Muscle of back (tissue), 11 donors: Measurements from ENCODE around the gene MARK3. TPM values are rescaled to one million over a fixed set of nuclear protein-coding genes. Genes with fewer than 3 reads are reported as not detected.

Source experiments
- DNase-seq, 3 donors: peaks; one replicate each; pipeline versions ENCODE4 v3.0.0 to v3.0.0-alpha.2; 2013
- polyA plus RNA-seq, 10 donors: library from polyadenylated mRNA; unstranded; fragments of 120-200 nt; gene quantifications; one replicate each; pipeline ENCODE4 v1.2.1, GENCODE V29; 2013; ENCODE audit not compliant: insufficient read length in 10 of 10

The MARK3 gene
- polyA plus RNA-seq, 10 donors, result 49.1 to 79.0 (median 60.6) TPM

- no peak for DNase-seq
These were observed 150.8 kb downstream of the MARK3 start for GRCh38 chr14:103535891-103536565.

GRCh38 chr14:103536693-103537092, 151.5 kb downstream of the MARK3 start:
- DNase-seq, result no peak

- DNase-seq, result no peak
These were observed 152.2 kb downstream of the MARK3 start for GRCh38 chr14:103537175-103537990.

GRCh38 chr14:103538291-103539055, 153.3 kb downstream of the MARK3 start:
- no peak for DNase-seq

GRCh38 chr14:103539056-103539825, 154.0 kb downstream of the MARK3 start:
- DNase-seq, result no peak

- DNase-seq, result peak in 1 of 3 donors; percentile 46
These were observed 155.8 kb downstream of the MARK3 start for GRCh38 chr14:103540821-103541708.

- no peak for DNase-seq
These were observed 156.7 kb downstream of the MARK3 start for GRCh38 chr14:103541709-103542604.

GRCh38 chr14:103542605-103543088, 157.4 kb downstream of the MARK3 start:
- peak in 2 of 3 donors; percentile 72 to 90 for DNase-seq

GRCh38 chr14:103543140-103543539, 157.9 kb downstream of the MARK3 start:
- DNase-seq, result no peak

- peak in 1 of 3 donors; percentile 55 for DNase-seq
These were observed 158.6 kb downstream of the MARK3 start for GRCh38 chr14:103543721-103544387.

- DNase-seq, result peak in 2 of 3 donors; percentile 75 to 90
These were observed 159.4 kb downstream of the MARK3 start for GRCh38 chr14:103544388-103545218.

GRCh38 chr14:103545219-103545914, 160.2 kb downstream of the MARK3 start:
- no peak for DNase-seq

- no peak for DNase-seq
These were observed 160.9 kb downstream of the MARK3 start for GRCh38 chr14:103545915-103546651.

- peak in 2 of 3 donors; percentile 64 to 81 for DNase-seq
These were observed 161.6 kb downstream of the MARK3 start for GRCh38 chr14:103546652-103547454.

- DNase-seq, result no peak
These were observed 162.3 kb downstream of the MARK3 start for GRCh38 chr14:103547455-103547940.
